HG03520 (cell line): ENCODE results near the gene SUGCT.

ENCODE experiments used
- ATAC-seq: cut with Tn5 transposase; IDR thresholded peaks from one replicate; pipeline ENCODE4 v1.9.1; 2021; ENCODE audit warnings: mild to moderate bottlenecking, moderate library complexity; ENCODE audit not compliant: unreplicated experiment

The SUGCT gene

GRCh38 chr7:40839881-40840280 is 705.1 kb downstream of the SUGCT start:
- no peak for ATAC-seq

- no peak for ATAC-seq
Measured at GRCh38 chr7:40840990-40841389, 706.2 kb downstream of the SUGCT start.

GRCh38 chr7:40842641-40843040 is 707.8 kb downstream of the SUGCT start:
- ATAC-seq = no peak

GRCh38 chr7:40843338-40843985 is 708.7 kb downstream of the SUGCT start:
- no peak for ATAC-seq

- ATAC-seq = no peak
Measured at GRCh38 chr7:40845943-40846342, 711.1 kb downstream of the SUGCT start.

- ATAC-seq = no peak
Measured at GRCh38 chr7:40847921-40848320, 713.1 kb downstream of the SUGCT start.

GRCh38 chr7:40848541-40849221 is 713.9 kb downstream of the SUGCT start:
- no peak for ATAC-seq

GRCh38 chr7:40850017-40850416 is 715.2 kb downstream of the SUGCT start:
- ATAC-seq = no peak

- no peak for ATAC-seq
Measured at GRCh38 chr7:40851001-40851400, 716.2 kb downstream of the SUGCT start.

- no peak for ATAC-seq
Measured at GRCh38 chr7:40859076-40859475, 724.3 kb downstream of the SUGCT start.

- ATAC-seq = no peak
Measured at GRCh38 chr7:40859965-40860543, 725.2 kb downstream of the SUGCT start.

- no peak for ATAC-seq
Measured at GRCh38 chr7:40865441-40866233, 730.8 kb downstream of the SUGCT start.

GRCh38 chr7:40866601-40867000 is 731.8 kb downstream of the SUGCT start:
- ATAC-seq = no peak

GRCh38 chr7:40870108-40870507 is 735.3 kb downstream of the SUGCT start:
- ATAC-seq = no peak

- no peak for ATAC-seq
Measured at GRCh38 chr7:40873248-40873647, 738.4 kb downstream of the SUGCT start.

GRCh38 chr7:40874756-40875155 is 740.0 kb downstream of the SUGCT start:
- no peak for ATAC-seq

GRCh38 chr7:40876601-40877000 is 741.8 kb downstream of the SUGCT start:
- ATAC-seq = no peak

- ATAC-seq = no peak
Measured at GRCh38 chr7:40879941-40880543, 745.2 kb downstream of the SUGCT start.

GRCh38 chr7:40880581-40880980 is 745.8 kb downstream of the SUGCT start:
- ATAC-seq = no peak

- ATAC-seq = no peak
Measured at GRCh38 chr7:40881405-40881926, 746.7 kb downstream of the SUGCT start.
